ENCODE measurements around the gene MSMP.

- TF ChIP-seq POLR2A (IDR thresholded peaks at IDR 0.05) (no peak), CTCF (IDR thresholded peaks at IDR 0.05 in 4 of 5, conservative IDR thresholded peaks at IDR 0.05 in 1 of 5) (no peak)
Measured at GRCh38 chr9:35767458-35767857, 13.4 kb upstream of the MSMP start.

All from gastrocnemius medialis (tissue), 4 donors.